Esophagus muscularis mucosa (tissue), 4 donors: ENCODE data around the gene ZFR. TPM values are rescaled to one million over a fixed set of nuclear protein-coding genes. Genes with fewer than 3 reads are reported as not detected.

Source experiments
- DNase-seq: peaks from one replicate; pipeline ENCODE4 v3.0.0-alpha.2; 2017; ENCODE audit errors: extremely low spot score
- H3K27ac ChIP-seq, 4 donors: fragments of 200-600 bp; sonication (generic); replicated peaks in 1 of 4; 1 replicate in 3 of 4; 2 replicates in 1 of 4; pipeline ENCODE4 v1.5.1; 2016 to 2019; ENCODE audit warnings: mild to moderate bottlenecking in 1 of 4
- H3K27me3 ChIP-seq, 4 donors: fragments of 200-600 bp; sonication (generic); one replicate each; pipeline versions ENCODE4 v1.5.1 to v1.6.0; 2016 to 2019
- H3K36me3 ChIP-seq, 4 donors: fragments of 200-600 bp; sonication (generic); one replicate each; pipeline ENCODE4 v1.5.1; 2016 to 2019
- H3K4me1 ChIP-seq, 4 donors: fragments of 200-600 bp; sonication (generic); one replicate each; pipeline ENCODE4 v1.5.1; 2016 to 2019
- H3K4me3 ChIP-seq, 4 donors: fragments of 200-600 bp; sonication (generic); 1 replicate in 2 of 4; 2 replicates in 2 of 4; pipeline ENCODE4 v1.5.1; 2016 to 2019; ENCODE audit warnings: mild to moderate bottlenecking in 4 of 4, moderate library complexity in 1 of 4
- H3K9me3 ChIP-seq, 4 donors: fragments of 200-600 bp; sonication (generic); 1 replicate in 3 of 4; 2 replicates in 1 of 4; pipeline ENCODE4 v1.5.1; 2016 to 2019
- CTCF ChIP-seq, 3 experiments: fragments of 200-600 bp in 2 of 3; fragments of 450-650 bp in 1 of 3; sonication (generic) in 2 of 3; IDR thresholded peaks; one replicate each; pipeline ENCODE4 v1.5.1; 2017 to 2019; ENCODE audit warnings: antibody characterized with exemption in 3 of 3, mild to moderate bottlenecking in 2 of 3, moderate library complexity in 1 of 3
- EP300 ChIP-seq: sonication (generic); formaldehyde crosslinking; IDR thresholded peaks from one replicate; pipeline ENCODE4 v1.6.1; 2017; ENCODE audit warnings: antibody characterized with exemption
- POLR2A ChIP-seq: fragments of 450-650 bp; IDR thresholded peaks from one replicate; pipeline ENCODE4 v1.6.1; 2017; ENCODE audit warnings: antibody characterized with exemption, moderate library complexity, mild to moderate bottlenecking, low read depth
- POLR2AphosphoS5 ChIP-seq, 2 donors: sonication (generic); formaldehyde crosslinking; IDR thresholded peaks; one replicate each; pipeline ENCODE4 v1.6.1; 2017; ENCODE audit warnings: antibody characterized with exemption in 2 of 2
- WGBS: methylation state at CpG from one replicate; pipeline ENCODE4 v1.1.5; 2018; 5-methylcytosine and 5-hydroxymethylcytosine counted together
- intact Hi-C: fragments of 100-400 bp; cut with DNase I; formaldehyde crosslinking; loops from one replicate; pipeline ENCODE4 v1.15.1; 2023
- total RNA-seq, 4 donors: library from RNA; depleted of rRNA; stranded (reverse); fragments of >200 nt; gene quantifications; one replicate each; pipeline versions ENCODE4 v1.1.0 to v1.2.1, GENCODE V29; 2016

ZFR gene
- total RNA-seq, 4 donors from 2014 or later, result 83.2 to 106 (median 92.4) TPM

DNA sequence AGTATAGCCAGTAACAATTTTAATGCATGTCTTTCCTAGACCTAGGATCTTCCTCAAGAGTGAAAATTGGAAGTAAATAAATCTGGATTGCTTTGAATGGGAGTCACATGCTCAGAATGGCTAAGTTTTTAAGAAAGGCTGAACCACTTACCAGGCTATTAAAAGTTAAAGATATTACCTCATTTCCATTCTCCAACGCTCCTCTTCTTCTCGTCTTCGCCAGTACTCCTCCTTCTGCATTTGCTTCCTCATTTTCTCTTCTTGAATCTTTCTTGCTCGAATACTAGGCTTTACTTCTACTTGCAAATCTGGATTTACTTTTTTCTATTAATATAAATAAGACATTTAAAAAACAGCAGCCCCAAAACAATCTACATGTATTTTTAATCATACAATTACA is 49.6 kb downstream of the ZFR start:
- Histone ChIP-seq H3K27me3 (no peaks in the 10 kb centered on the region), H3K4me1 (no peaks in the 10 kb centered on the region), H3K9me3 (no peaks in the 10 kb centered on the region), H3K36me3 (peaks cover 59 to 98% (median 82%) of the 10 kb centered on the region in 4 donors), H3K4me3 (no peak overlapping the region), H3K27ac (no peak overlapping the region)
- intact Hi-C loops, result no loop called here
- TF ChIP-seq POLR2AphosphoS5 (IDR thresholded peaks at IDR 0.05), result no peak
- no peak for TF ChIP-seq CTCF (IDR thresholded peaks at IDR 0.05)
- no peak for TF ChIP-seq POLR2A
- no peak for TF ChIP-seq EP300
- DNase-seq, result no peak
- WGBS, result 81% methylated on average over 4 of the region's 4 CpGs

GRCh38 chr5:32392039-32392438 is 52.5 kb downstream of the ZFR start:
- H3K27me3 ChIP-seq, result no peaks in the 10 kb centered on the region
- H3K9me3 ChIP-seq, result no peaks in the 10 kb centered on the region
- TF ChIP-seq CTCF (IDR thresholded peaks at IDR 0.05) (no peak), POLR2AphosphoS5 (IDR thresholded peaks at IDR 0.05) (no peak), POLR2A (no peak), EP300 (no peak)
- peaks cover 40 to 98% (median 71%) of the 10 kb centered on the region in 4 donors for H3K36me3 ChIP-seq
- intact Hi-C loops, result no loop called here
- WGBS, result 84% methylated on average over 3 of the region's 3 CpGs
- no peak overlapping the region for H3K4me3 ChIP-seq
- DNase-seq, result no peak
- H3K4me1 ChIP-seq, result peaks cover 0 to 20% (median 17%) of the 10 kb centered on the region in 4 donors
- no peak overlapping the region for H3K27ac ChIP-seq

DNA sequence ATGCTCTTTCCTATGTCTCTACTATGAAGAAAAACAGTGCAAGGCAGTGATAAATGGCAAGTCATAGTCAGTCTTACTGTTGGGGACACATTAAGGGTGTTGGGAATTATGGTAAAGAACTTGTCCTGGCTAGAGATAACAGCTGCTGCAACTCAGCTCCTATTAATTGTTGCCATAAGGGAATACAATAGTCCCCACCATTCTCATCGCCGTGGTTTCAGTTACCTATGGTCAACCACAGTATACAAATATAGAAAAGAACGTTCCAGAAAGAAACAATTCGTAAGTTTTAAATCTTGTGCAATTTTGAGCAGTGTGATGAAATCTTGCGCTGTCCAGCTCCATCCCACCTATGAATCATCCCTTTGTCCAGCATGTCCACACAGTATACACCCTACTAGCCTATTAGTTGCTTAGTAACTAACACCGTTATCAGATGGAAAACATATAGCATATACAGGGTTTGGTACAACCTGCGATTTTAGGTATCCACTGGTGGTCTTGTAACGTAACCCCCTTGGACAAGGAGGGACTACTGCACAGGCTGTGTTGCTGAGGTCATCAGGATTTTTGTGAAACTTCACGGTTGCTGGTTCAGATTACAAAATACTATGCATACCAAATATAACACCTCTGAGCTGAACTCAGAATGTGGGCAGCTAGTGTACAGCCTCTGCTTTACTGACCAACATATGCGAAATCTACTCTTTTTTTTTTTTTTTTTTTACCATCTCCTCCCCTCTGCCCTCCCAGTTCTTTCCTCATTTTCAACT is 53.5 kb downstream of the ZFR start:
- WGBS, result 79% methylated on average over 10 of the region's 10 CpGs
- peaks cover 30 to 98% (median 64%) of the 10 kb centered on the region in 4 donors for H3K36me3 ChIP-seq
- no peaks in the 10 kb centered on the region for H3K9me3 ChIP-seq
- peak in 1 of 2 donors; percentile 39 for TF ChIP-seq POLR2AphosphoS5 (IDR thresholded peaks at IDR 0.05)
- TF ChIP-seq CTCF (IDR thresholded peaks at IDR 0.05), result no peak
- no peak for DNase-seq
- peak overlapping the region; percentile 27 to 45 (median 39) for H3K27ac ChIP-seq
- peaks cover 0 to 28% (median 18%) of the 10 kb centered on the region in 4 donors for H3K4me1 ChIP-seq
- H3K27me3 ChIP-seq, result no peaks in the 10 kb centered on the region
- H3K4me3 ChIP-seq, result no peak overlapping the region
- intact Hi-C loops, result no loop called here

- 41% methylated on average over 6 of the region's 6 CpGs for WGBS
- intact Hi-C loops, result no loop called here
- peaks cover 0 to 28% (median 18%) of the 10 kb centered on the region in 4 donors for H3K4me1 ChIP-seq
- peaks cover 11 to 98% (median 57%) of the 10 kb centered on the region in 4 donors for H3K36me3 ChIP-seq
- H3K4me3 ChIP-seq, result no peak overlapping the region
- TF ChIP-seq POLR2A, result no peak
- no peak for TF ChIP-seq EP300
- TF ChIP-seq POLR2AphosphoS5 (IDR thresholded peaks at IDR 0.05), result no peak
- TF ChIP-seq CTCF (IDR thresholded peaks at IDR 0.05), result no peak
- no peaks in the 10 kb centered on the region for H3K27me3 ChIP-seq
- no peaks in the 10 kb centered on the region for H3K9me3 ChIP-seq
- no peak for DNase-seq
- H3K27ac ChIP-seq, result peak overlapping the region; percentile 31 to 65 (median 47)
Observed at GRCh38 chr5:32388432-32389129, 56.0 kb downstream of the ZFR start.
